Caco-2 (cell line): ENCODE data around the gene FLT1. TPM values are rescaled to one million over a fixed set of nuclear protein-coding genes. Genes with fewer than 3 reads are reported as not detected.

Experiments used
- BruUV-seq: library from RNA; stranded (reverse); fragments of 400-500 nt; replicated peaks from 2 replicates; lab custom pipeline; 2021; lab: Mats Ljungman, UMichigan
- CTCF ChIA-PET: fragments of 300-600 bp; sonication (Branson Sonifier 250); formaldehyde crosslinking; loops from one replicate; lab custom pipeline; 2022; ENCODE audit warnings: antibody characterized with exemption; lab: Charles Lee
- POLR2A ChIA-PET: fragments of 300-600 bp; sonication (Branson Sonifier 250); formaldehyde crosslinking; loops from one replicate; lab custom pipeline; 2022; ENCODE audit warnings: antibody characterized with exemption; lab: Charles Lee
- DNase-seq, 2 experiments: peaks; one replicate each; pipeline versions ENCODE4 v3.0.0 to v3.0.0-alpha.2; 2020 to 2022
- H3K27me3 ChIP-seq: replicated peaks from 2 replicates; pipeline ENCODE4 v1.6.0; 2011; ENCODE audit warnings: low read length; ENCODE audit not compliant: control insufficient read depth, insufficient read depth
- H3K36me3 ChIP-seq: 2 replicates; pipeline ENCODE4 v1.5.1; 2011; ENCODE audit warnings: low read length; ENCODE audit not compliant: control insufficient read depth, insufficient read depth
- H3K4me1 ChIP-seq: fragments of 250-450 bp; sonication (Bioruptor Pico); 2 replicates; pipeline ENCODE4 v1.5.1; 2020; ENCODE audit warnings: mild to moderate bottlenecking
- H3K4me3 ChIP-seq: 2 replicates; pipeline ENCODE4 v1.5.1; 2011; ENCODE audit warnings: low read depth, mild to moderate bottlenecking, control low read depth, low read length
- H3K9me3 ChIP-seq: fragments of 250-450 bp; sonication (Bioruptor Pico); 2 replicates; pipeline ENCODE4 v1.5.1; 2020; ENCODE audit warnings: mild to moderate bottlenecking, moderate library complexity
- H3K27ac Mint-ChIP-seq: one replicate; pipeline ENCODE4 v1.8.0; 2022; ENCODE audit warnings: mixed read lengths; ENCODE audit not compliant: unreplicated experiment
- H3K27me3 Mint-ChIP-seq: one replicate; pipeline ENCODE4 v1.8.0; 2022; ENCODE audit warnings: mixed read lengths; ENCODE audit not compliant: insufficient read depth, unreplicated experiment
- H3K36me3 Mint-ChIP-seq: one replicate; pipeline ENCODE4 v1.8.0; 2022; ENCODE audit warnings: mild to moderate bottlenecking, mixed read lengths; ENCODE audit not compliant: insufficient read depth, unreplicated experiment
- H3K4me1 Mint-ChIP-seq: one replicate; pipeline ENCODE4 v1.8.0; 2022; ENCODE audit warnings: low read depth, mixed read lengths; ENCODE audit not compliant: unreplicated experiment
- H3K4me3 Mint-ChIP-seq: one replicate; pipeline ENCODE4 v1.8.0; 2022; ENCODE audit warnings: mild to moderate bottlenecking, moderate library complexity, mixed read lengths; ENCODE audit not compliant: unreplicated experiment
- H3K9me3 Mint-ChIP-seq: one replicate; pipeline ENCODE4 v1.8.0; 2022; ENCODE audit warnings: mixed read lengths; ENCODE audit not compliant: unreplicated experiment
- intact Hi-C: fragments of 100-400 bp; cut with micrococcal nuclease; formaldehyde crosslinking; loops from one replicate; pipeline ENCODE4 v1.10.0; 2022; ENCODE audit not compliant: unreplicated experiment
- total RNA-seq: library from RNA; stranded (reverse); gene quantifications from 2 replicates; pipeline ENCODE4 v1.2.3, GENCODE V29; 2022
- TF ChIP-seq, protein P1 (sequence below), 2 experiments: fragments of 200-600 bp in 1 of 2; IDR thresholded peaks; 1 replicate in 1 of 2; 2 replicates in 1 of 2; pipeline versions ENCODE4 v1.5.1 to v1.8.0; 2011 to 2022; ENCODE audit warnings: antibody characterized with exemption in 1 of 2, control low read depth in 1 of 2, inconsistent platforms in 1 of 2, low read depth in 1 of 2, low read length in 1 of 2, mild to moderate bottlenecking in 1 of 2, moderate library complexity in 1 of 2; ENCODE audit not compliant: insufficient read depth in 1 of 2, severe bottlenecking in 1 of 2, unreplicated experiment in 1 of 2

FLT1 gene
- total RNA-seq, 1 experiment from 2014 or later: 0.66 TPM

DNA sequence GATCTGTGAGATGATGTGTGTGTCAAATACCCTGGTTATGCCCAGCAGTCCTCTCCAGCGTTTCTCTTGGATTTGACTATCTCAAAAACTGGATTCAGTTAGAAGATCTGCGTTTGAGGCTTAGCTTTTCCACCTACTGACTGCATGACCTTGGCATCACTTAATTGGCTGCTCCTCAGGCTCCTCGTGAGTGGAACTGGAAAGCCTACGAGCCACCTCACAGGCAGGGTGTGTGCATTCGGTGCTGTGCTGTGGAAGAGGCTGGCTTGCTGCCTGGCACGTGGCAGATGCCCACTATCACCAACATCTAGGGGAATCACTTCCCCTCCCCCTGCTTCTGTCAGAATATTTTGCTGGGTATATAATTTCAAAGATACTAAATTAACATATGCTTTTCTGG is 25.6 kb downstream of the FLT1 start:
- no peak overlapping the region for H3K4me3 ChIP-seq
- CTCF ChIA-PET: interaction anchor here (0.6 kb wide), 1 partner anchor 146 kb away, joined by 6 read pairs; no protein-coding TSS in a partner anchor
- H3K36me3 ChIP-seq: no peaks in the 10 kb centered on the region
- no peaks in the 10 kb centered on the region for H3K9me3 ChIP-seq
- BruUV-seq: no TSS peak
- no peaks in the 10 kb centered on the region for H3K27me3 ChIP-seq
- intact Hi-C loops: no loop called here
- DNase-seq: no peak
- H3K4me3 Mint-ChIP-seq: no peak overlapping the region
- no peaks in the 10 kb centered on the region for H3K4me1 ChIP-seq
- POLR2A ChIA-PET: no interaction called here
- H3K27ac Mint-ChIP-seq: no peak overlapping the region
- H3K27me3 Mint-ChIP-seq: no peaks in the 10 kb centered on the region
- no peaks in the 10 kb centered on the region for H3K9me3 Mint-ChIP-seq
- no peaks in the 10 kb centered on the region for H3K36me3 Mint-ChIP-seq
- H3K4me1 Mint-ChIP-seq: peaks cover 8% of the 10 kb centered on the region
- TF ChIP-seq, protein P1, sequence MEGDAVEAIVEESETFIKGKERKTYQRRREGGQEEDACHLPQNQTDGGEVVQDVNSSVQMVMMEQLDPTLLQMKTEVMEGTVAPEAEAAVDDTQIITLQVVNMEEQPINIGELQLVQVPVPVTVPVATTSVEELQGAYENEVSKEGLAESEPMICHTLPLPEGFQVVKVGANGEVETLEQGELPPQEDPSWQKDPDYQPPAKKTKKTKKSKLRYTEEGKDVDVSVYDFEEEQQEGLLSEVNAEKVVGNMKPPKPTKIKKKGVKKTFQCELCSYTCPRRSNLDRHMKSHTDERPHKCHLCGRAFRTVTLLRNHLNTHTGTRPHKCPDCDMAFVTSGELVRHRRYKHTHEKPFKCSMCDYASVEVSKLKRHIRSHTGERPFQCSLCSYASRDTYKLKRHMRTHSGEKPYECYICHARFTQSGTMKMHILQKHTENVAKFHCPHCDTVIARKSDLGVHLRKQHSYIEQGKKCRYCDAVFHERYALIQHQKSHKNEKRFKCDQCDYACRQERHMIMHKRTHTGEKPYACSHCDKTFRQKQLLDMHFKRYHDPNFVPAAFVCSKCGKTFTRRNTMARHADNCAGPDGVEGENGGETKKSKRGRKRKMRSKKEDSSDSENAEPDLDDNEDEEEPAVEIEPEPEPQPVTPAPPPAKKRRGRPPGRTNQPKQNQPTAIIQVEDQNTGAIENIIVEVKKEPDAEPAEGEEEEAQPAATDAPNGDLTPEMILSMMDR (IDR thresholded peaks at IDR 0.05; ENCODE audit: insufficient read depth in 1 of 2, low read depth in 1 of 2, low read length in 1 of 2, severe bottlenecking in 1 of 2, unreplicated experiment in 1 of 2): no peak

DNA sequence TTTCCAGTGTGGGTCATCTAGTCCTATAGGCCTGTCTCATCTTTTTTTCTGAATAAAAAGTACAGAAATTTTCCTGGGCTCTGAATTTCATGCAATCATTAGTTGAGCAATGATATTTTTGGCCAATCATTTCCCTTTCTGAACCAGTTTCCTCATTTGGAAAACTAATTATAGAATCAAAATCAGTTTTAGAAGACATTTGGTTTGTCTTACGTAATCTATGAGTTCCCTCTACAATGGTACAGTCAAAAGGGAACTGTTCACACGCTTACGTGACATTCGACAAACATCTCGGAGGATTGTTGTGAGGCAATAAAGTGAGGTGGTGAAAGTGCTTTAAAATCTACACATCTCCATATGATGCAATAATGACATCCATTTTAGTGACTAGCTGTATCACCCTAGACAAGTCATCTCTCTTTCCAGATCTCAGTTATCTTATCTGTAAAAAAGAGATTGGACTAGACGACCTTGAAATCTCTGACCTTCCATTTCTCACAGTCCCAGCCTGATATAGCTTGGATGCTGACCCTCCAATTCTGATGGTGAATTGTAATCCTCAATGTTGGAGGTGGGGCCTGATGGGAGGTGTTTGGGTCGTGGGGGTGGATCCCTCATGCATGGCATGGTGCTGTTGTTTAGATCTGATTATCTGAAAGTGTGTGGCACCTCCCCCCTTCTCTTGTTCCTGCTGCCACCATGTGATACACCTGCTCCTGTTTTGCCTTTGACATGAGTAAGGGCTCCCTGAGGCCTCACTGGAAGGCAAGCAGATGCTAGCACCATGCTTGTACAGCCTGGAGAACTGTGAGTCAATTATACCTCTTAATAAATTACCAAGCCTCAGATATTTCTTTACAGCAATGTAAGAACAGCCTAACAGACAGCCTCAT is 26.7 kb downstream of the FLT1 start:
- no peak overlapping the region for H3K4me3 Mint-ChIP-seq
- no peak overlapping the region for H3K4me3 ChIP-seq
- peaks cover 8% of the 10 kb centered on the region for H3K4me1 Mint-ChIP-seq
- POLR2A ChIA-PET: no interaction called here
- no peak for DNase-seq
- no peaks in the 10 kb centered on the region for H3K9me3 Mint-ChIP-seq
- H3K36me3 ChIP-seq: no peaks in the 10 kb centered on the region
- CTCF ChIA-PET: no interaction called here
- H3K27me3 ChIP-seq: no peaks in the 10 kb centered on the region
- no peak overlapping the region for H3K27ac Mint-ChIP-seq
- TF ChIP-seq, protein P1 (IDR thresholded peaks at IDR 0.05; ENCODE audit: insufficient read depth in 1 of 2, low read depth in 1 of 2, low read length in 1 of 2, severe bottlenecking in 1 of 2, unreplicated experiment in 1 of 2): no peak
- intact Hi-C loops: no loop called here
- no peaks in the 10 kb centered on the region for H3K4me1 ChIP-seq
- no TSS peak for BruUV-seq
- no peaks in the 10 kb centered on the region for H3K9me3 ChIP-seq
- no peaks in the 10 kb centered on the region for H3K27me3 Mint-ChIP-seq
- no peaks in the 10 kb centered on the region for H3K36me3 Mint-ChIP-seq

DNA sequence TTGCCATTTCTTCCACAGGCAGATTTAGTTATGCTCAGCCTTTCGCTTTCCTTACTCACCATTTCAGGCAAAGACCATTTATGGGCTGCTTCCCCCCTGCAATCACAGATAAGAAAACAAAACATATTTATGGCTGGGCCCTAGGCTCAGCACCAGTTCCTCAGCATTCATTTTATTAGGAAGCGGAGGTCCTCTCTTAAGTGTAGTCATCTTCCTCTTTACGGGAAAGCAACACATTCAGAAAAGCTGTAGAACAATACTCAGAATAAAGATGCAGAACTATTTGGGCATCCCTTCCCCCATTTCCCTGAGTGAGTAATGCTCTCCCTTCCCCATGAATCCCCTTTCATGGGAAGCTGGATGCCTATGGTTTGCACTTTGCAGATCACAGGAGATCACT is 27.9 kb downstream of the FLT1 start:
- H3K4me3 ChIP-seq: no peak overlapping the region
- no peaks in the 10 kb centered on the region for H3K9me3 ChIP-seq
- intact Hi-C loops: no loop called here
- H3K4me1 ChIP-seq: no peaks in the 10 kb centered on the region
- Mint-ChIP-seq H3K36me3 (no peaks in the 10 kb centered on the region), H3K4me1 (peaks cover 8% of the 10 kb centered on the region), H3K4me3 (no peak overlapping the region), H3K27ac (no peak overlapping the region), H3K9me3 (no peaks in the 10 kb centered on the region), H3K27me3 (no peaks in the 10 kb centered on the region)
- ChIA-PET POLR2A (no interaction called here), CTCF (no interaction called here)
- no peaks in the 10 kb centered on the region for H3K27me3 ChIP-seq
- DNase-seq: no peak
- no TSS peak for BruUV-seq
- TF ChIP-seq, protein P1 (IDR thresholded peaks at IDR 0.05; ENCODE audit: insufficient read depth in 1 of 2, low read depth in 1 of 2, low read length in 1 of 2, severe bottlenecking in 1 of 2, unreplicated experiment in 1 of 2): no peak
- no peaks in the 10 kb centered on the region for H3K36me3 ChIP-seq
